OCI-LY1 (cell line): Measurements from ENCODE around the gene ADAMTS14.

ENCODE experiments used
- H2AFZ ChIP-seq: fragments of 200-600 bp; sonication (generic), shearing (Covaris generic); 2 replicates; pipeline ENCODE4 v1.6.0; 2014; ENCODE audit warnings: antibody characterized with exemption, mild to moderate bottlenecking, low read length
- H3F3A ChIP-seq: fragments of 200-600 bp; sonication (generic), shearing (Covaris generic); 2 replicates; pipeline ENCODE4 v1.6.0; 2014; ENCODE audit warnings: mild to moderate bottlenecking, antibody characterized with exemption, low read length, moderate library complexity; ENCODE audit not compliant: insufficient read depth
- H3K27ac ChIP-seq: fragments of 200-600 bp; sonication (generic); 2 replicates; pipeline ENCODE4 v1.5.1; 2014; ENCODE audit warnings: low read length, mixed run types, mild to moderate bottlenecking, low read depth; ENCODE audit not compliant: poor library complexity, severe bottlenecking
- H3K27me3 ChIP-seq: fragments of 200-600 bp; sonication (generic); 2 replicates; pipeline ENCODE4 v1.6.0; 2014; ENCODE audit warnings: antibody characterized with exemption, mild to moderate bottlenecking, low read length, moderate library complexity; ENCODE audit not compliant: insufficient read depth
- H3K36me3 ChIP-seq: fragments of 200-600 bp; sonication (generic); 2 replicates; pipeline ENCODE4 v1.6.1; 2014; ENCODE audit warnings: mild to moderate bottlenecking, antibody characterized with exemption, low read length, moderate library complexity, mixed read lengths; ENCODE audit not compliant: insufficient read depth
- H3K4me1 ChIP-seq: fragments of 200-600 bp; sonication (generic); 2 replicates; pipeline ENCODE4 v1.5.1; 2014; ENCODE audit warnings: mild to moderate bottlenecking, low read length, moderate library complexity; ENCODE audit not compliant: insufficient read depth, severe bottlenecking
- H3K4me2 ChIP-seq: fragments of 200-600 bp; sonication (generic), shearing (Covaris generic); 2 replicates; pipeline ENCODE4 v1.6.1; 2014; ENCODE audit warnings: low read length
- H3K4me3 ChIP-seq: fragments of 200-600 bp; sonication (generic); 2 replicates; pipeline ENCODE4 v1.5.1; 2014; ENCODE audit warnings: low read length, low read depth, mild to moderate bottlenecking, mixed read lengths; ENCODE audit not compliant: poor library complexity, severe bottlenecking
- H3K79me2 ChIP-seq: fragments of 200-600 bp; shearing (Covaris generic); 2 replicates; pipeline ENCODE4 v1.6.1; 2016; ENCODE audit warnings: mixed run types, low read length, mixed read lengths; ENCODE audit not compliant: insufficient read depth
- H3K9ac ChIP-seq: fragments of 200-600 bp; sonication (generic), shearing (Covaris generic); 2 replicates; pipeline ENCODE4 v1.6.1; 2014; ENCODE audit warnings: mild to moderate bottlenecking, low read length, mixed read lengths
- H3K9me2 ChIP-seq: fragments of 200-600 bp; sonication (generic), shearing (Covaris generic); 2 replicates; pipeline ENCODE4 v1.6.1; 2014; ENCODE audit warnings: low read depth, mild to moderate bottlenecking, low read length, mixed read lengths
- H3K9me3 ChIP-seq: fragments of 200-600 bp; shearing (Covaris generic); 2 replicates; pipeline ENCODE4 v1.6.1; 2014; ENCODE audit warnings: low read length, mixed read lengths
- H4K20me1 ChIP-seq: fragments of 200-600 bp; sonication (generic), shearing (Covaris generic); 2 replicates; pipeline ENCODE4 v1.6.0; 2016; ENCODE audit warnings: mild to moderate bottlenecking, low read length; ENCODE audit not compliant: insufficient read depth
- CTCF ChIP-seq: fragments of 200-600 bp; sonication (generic), shearing (Covaris generic); IDR thresholded peaks from 2 replicates; pipeline ENCODE4 v1.5.1; 2017; ENCODE audit warnings: mild to moderate bottlenecking, antibody characterized with exemption, low read length, moderate library complexity, mixed read lengths
- EZH2 ChIP-seq: fragments of 200-600 bp; sonication (generic), shearing (Covaris generic); IDR thresholded peaks from 2 replicates; pipeline ENCODE4 v1.8.0; 2017; ENCODE audit warnings: borderline replicate concordance, mixed run types, mild to moderate bottlenecking, antibody characterized with exemption, low read length, moderate library complexity, mixed read lengths

ADAMTS14 gene

GRCh38 chr10:70671619-70672164, 614 bp upstream of the ADAMTS14 start:
- Histone ChIP-seq H3K4me3 (no peak overlapping the region), H3K27me3 (peaks cover 5% of the 10 kb centered on the region), H3K79me2 (no peaks in the 10 kb centered on the region), H2AFZ (no peak overlapping the region), H4K20me1 (no peaks in the 10 kb centered on the region), H3F3A (no peaks in the 10 kb centered on the region), H3K9me3 (no peaks in the 10 kb centered on the region), H3K9ac (no peak overlapping the region), H3K9me2 (no peaks in the 10 kb centered on the region), H3K4me2 (no peak overlapping the region), H3K36me3 (no peaks in the 10 kb centered on the region), H3K27ac (no peak overlapping the region), H3K4me1 (no peaks in the 10 kb centered on the region)
- no peak for TF ChIP-seq CTCF
- no peak for TF ChIP-seq EZH2

- H3K4me2 ChIP-seq: no peak overlapping the region
- no peaks in the 10 kb centered on the region for H4K20me1 ChIP-seq
- no peaks in the 10 kb centered on the region for H3K36me3 ChIP-seq
- H3K27ac ChIP-seq: no peak overlapping the region
- H3K9me2 ChIP-seq: no peaks in the 10 kb centered on the region
- TF ChIP-seq EZH2 (no peak), CTCF (no peak)
- H3K4me3 ChIP-seq: no peak overlapping the region
- H3K9ac ChIP-seq: no peak overlapping the region
- no peaks in the 10 kb centered on the region for H3K9me3 ChIP-seq
- no peaks in the 10 kb centered on the region for H3K79me2 ChIP-seq
- no peak overlapping the region for H2AFZ ChIP-seq
- H3K4me1 ChIP-seq: no peaks in the 10 kb centered on the region
- no peaks in the 10 kb centered on the region for H3F3A ChIP-seq
- peaks cover 5% of the 10 kb centered on the region for H3K27me3 ChIP-seq
Measured at GRCh38 chr10:70673043-70673928, 980 bp downstream of the ADAMTS14 start.

- Histone ChIP-seq H3K27me3 (no peaks in the 10 kb centered on the region; the same call in 1 of the 2 replicates), H4K20me1 (no peaks in the 10 kb centered on the region), H3K27ac (no peak overlapping the region), H3K4me2 (no peak overlapping the region), H3F3A (no peaks in the 10 kb centered on the region), H3K36me3 (no peaks in the 10 kb centered on the region), H2AFZ (no peak overlapping the region), H3K9me2 (no peaks in the 10 kb centered on the region), H3K9me3 (no peaks in the 10 kb centered on the region), H3K79me2 (no peaks in the 10 kb centered on the region), H3K4me1 (no peaks in the 10 kb centered on the region), H3K9ac (no peak overlapping the region), H3K4me3 (no peak overlapping the region)
- TF ChIP-seq CTCF: no peak
- TF ChIP-seq EZH2: no peak
Measured at GRCh38 chr10:70673929-70674559, 1.7 kb downstream of the ADAMTS14 start.
